ENCODE measurements around the gene CNKSR3.

Gene CNKSR3

GRCh38 chr6:154441995-154442310 lies 68.5 kb downstream of the CNKSR3 start:
- Histone ChIP-seq H3K27me3 (ENCODE audit: insufficient read depth, low read depth, severe bottlenecking) (no peaks in the 10 kb centered on the region), H3K9me3 (ENCODE audit: severe bottlenecking) (no peaks in the 10 kb centered on the region), H3K36me3 (no peaks in the 10 kb centered on the region), H3K27ac (no peak overlapping the region), H3K4me3 (ENCODE audit: low read depth, low read length) (no peak overlapping the region)
- DNase-seq: no peak
- no peak for TF ChIP-seq CTCF (IDR thresholded peaks at IDR 0.05; ENCODE audit: low read depth, low read length)

GRCh38 chr6:154440422-154441043 lies 70.0 kb downstream of the CNKSR3 start:
- Histone ChIP-seq H3K27ac (no peak overlapping the region), H3K4me3 (ENCODE audit: low read depth, low read length) (no peak overlapping the region), H3K9me3 (ENCODE audit: severe bottlenecking) (no peaks in the 10 kb centered on the region), H3K36me3 (no peaks in the 10 kb centered on the region), H3K27me3 (ENCODE audit: insufficient read depth, low read depth, severe bottlenecking) (no peaks in the 10 kb centered on the region)
- TF ChIP-seq CTCF (IDR thresholded peaks at IDR 0.05; ENCODE audit: low read depth, low read length): no peak
- no peak for DNase-seq

- TF ChIP-seq CTCF (IDR thresholded peaks at IDR 0.05; ENCODE audit: low read depth, low read length): no peak
- H3K9me3 ChIP-seq (ENCODE audit: severe bottlenecking): no peaks in the 10 kb centered on the region
Observed at GRCh38 chr6:154440022-154440421, 70.5 kb downstream of the CNKSR3 start.

GRCh38 chr6:154438882-154439415 lies 71.5 kb downstream of the CNKSR3 start:
- H3K9me3 ChIP-seq (ENCODE audit: severe bottlenecking): no peaks in the 10 kb centered on the region
- no peak for DNase-seq
- H3K4me3 ChIP-seq (ENCODE audit: low read depth, low read length): no peak overlapping the region
- H3K36me3 ChIP-seq: no peaks in the 10 kb centered on the region
- H3K27ac ChIP-seq: no peak overlapping the region
- TF ChIP-seq CTCF (IDR thresholded peaks at IDR 0.05; ENCODE audit: low read depth, low read length): no peak
- H3K27me3 ChIP-seq (ENCODE audit: insufficient read depth, low read depth, severe bottlenecking): no peaks in the 10 kb centered on the region

More at GRCh38 chr6:154440022-154440421, 70.5 kb downstream of the CNKSR3 start:
- no peak overlapping the region for H3K4me3 ChIP-seq (ENCODE audit: low read depth, low read length)
- H3K27ac ChIP-seq: no peak overlapping the region
- DNase-seq: no peak
- no peaks in the 10 kb centered on the region for H3K36me3 ChIP-seq
- no peaks in the 10 kb centered on the region for H3K27me3 ChIP-seq (ENCODE audit: insufficient read depth, low read depth, severe bottlenecking)

- no peak for TF ChIP-seq CTCF (IDR thresholded peaks at IDR 0.05; ENCODE audit: low read depth, low read length)
- DNase-seq: no peak
- Histone ChIP-seq H3K36me3 (no peaks in the 10 kb centered on the region), H3K9me3 (ENCODE audit: severe bottlenecking) (no peaks in the 10 kb centered on the region), H3K4me3 (ENCODE audit: low read depth, low read length) (no peak overlapping the region), H3K27ac (no peak overlapping the region), H3K27me3 (ENCODE audit: insufficient read depth, low read depth, severe bottlenecking) (no peaks in the 10 kb centered on the region)
Observed at GRCh38 chr6:154435400-154435945, 75.0 kb downstream of the CNKSR3 start.

- no peak overlapping the region for H3K27ac ChIP-seq
- H3K4me3 ChIP-seq (ENCODE audit: low read depth, low read length): no peak overlapping the region
- H3K36me3 ChIP-seq: no peaks in the 10 kb centered on the region
- TF ChIP-seq CTCF (IDR thresholded peaks at IDR 0.05; ENCODE audit: low read depth, low read length): no peak
- DNase-seq: no peak
- H3K27me3 ChIP-seq (ENCODE audit: insufficient read depth, low read depth, severe bottlenecking): no peaks in the 10 kb centered on the region
- no peaks in the 10 kb centered on the region for H3K9me3 ChIP-seq (ENCODE audit: severe bottlenecking)
Observed at GRCh38 chr6:154434662-154435061, 75.8 kb downstream of the CNKSR3 start.

Data from WERI-Rb-1 (cell line).